ENCODE measurements around the gene POLRMT.

GRCh38 chr19:590750-591098 lies 42.6 kb downstream of the POLRMT start:
- TF ChIP-seq SP1 (IDR thresholded peaks at IDR 0.05) (no peak), ELF4 (IDR thresholded peaks at IDR 0.05) (no peak), BHLHE40 (IDR thresholded peaks at IDR 0.05; ENCODE audit: borderline replicate concordance) (no peak), NFRKB (IDR thresholded peaks at IDR 0.05) (no peak), FOXA1 (IDR thresholded peaks at IDR 0.05) (no peak), CTBP1 (IDR thresholded peaks at IDR 0.05; ENCODE audit: borderline replicate concordance) (no peak)

All from HEK293T (cell line).